ENCODE measurements around the gene XCR1.

Gene XCR1

GRCh38 chr3:46025139-46025538, 2.1 kb downstream of the XCR1 start:
- Histone ChIP-seq H3K9me3 (ENCODE audit: control insufficient read depth, insufficient read depth, low read length) (peaks cover 11% of the 10 kb centered on the region), H3K9ac (ENCODE audit: low read depth, low read length) (no peak overlapping the region), H3K4me1 (ENCODE audit: insufficient read depth, low read length) (no peaks in the 10 kb centered on the region), H3K36me3 (ENCODE audit: insufficient read depth, low read length) (no peaks in the 10 kb centered on the region)

GRCh38 chr3:46024131-46024530, 3.2 kb downstream of the XCR1 start:
- Histone ChIP-seq H3K36me3 (ENCODE audit: insufficient read depth, low read length) (no peaks in the 10 kb centered on the region), H3K9me3 (ENCODE audit: control insufficient read depth, insufficient read depth, low read length) (peaks cover 11% of the 10 kb centered on the region), H3K4me1 (ENCODE audit: insufficient read depth, low read length) (no peaks in the 10 kb centered on the region), H3K9ac (ENCODE audit: low read depth, low read length) (no peak overlapping the region)

- Histone ChIP-seq H3K4me1 (ENCODE audit: insufficient read depth, low read length) (no peaks in the 10 kb centered on the region), H3K9ac (ENCODE audit: low read depth, low read length) (no peak overlapping the region), H3K36me3 (ENCODE audit: insufficient read depth, low read length) (no peaks in the 10 kb centered on the region), H3K9me3 (ENCODE audit: control insufficient read depth, insufficient read depth, low read length) (peaks cover 9% of the 10 kb centered on the region)
These were observed 4.1 kb downstream of the XCR1 start for GRCh38 chr3:46022909-46023785.

GRCh38 chr3:46021516-46021915, 5.8 kb downstream of the XCR1 start:
- Histone ChIP-seq H3K4me1 (ENCODE audit: insufficient read depth, low read length) (no peaks in the 10 kb centered on the region), H3K9ac (ENCODE audit: low read depth, low read length) (no peak overlapping the region), H3K9me3 (ENCODE audit: control insufficient read depth, insufficient read depth, low read length) (peaks cover 4% of the 10 kb centered on the region; the same call in 1 of the 2 replicates), H3K36me3 (ENCODE audit: insufficient read depth, low read length) (no peaks in the 10 kb centered on the region)

- H3K9me3 ChIP-seq (ENCODE audit: control insufficient read depth, insufficient read depth, low read length), result peaks cover 4% of the 10 kb centered on the region; the same call in 1 of the 2 replicates
- H3K4me1 ChIP-seq (ENCODE audit: insufficient read depth, low read length), result no peaks in the 10 kb centered on the region
- no peak overlapping the region for H3K9ac ChIP-seq (ENCODE audit: low read depth, low read length)
- H3K36me3 ChIP-seq (ENCODE audit: insufficient read depth, low read length), result no peaks in the 10 kb centered on the region
These were observed 6.3 kb downstream of the XCR1 start for GRCh38 chr3:46020766-46021510.

- Histone ChIP-seq H3K4me1 (ENCODE audit: insufficient read depth, low read length) (no peaks in the 10 kb centered on the region), H3K36me3 (ENCODE audit: insufficient read depth, low read length) (no peaks in the 10 kb centered on the region), H3K9ac (ENCODE audit: low read depth, low read length) (no peak overlapping the region), H3K9me3 (ENCODE audit: control insufficient read depth, insufficient read depth, low read length) (peaks cover 4% of the 10 kb centered on the region; the same call in 1 of the 2 replicates)
These were observed 7.6 kb downstream of the XCR1 start for GRCh38 chr3:46019707-46020106.

GRCh38 chr3:46017720-46018119, 9.6 kb downstream of the XCR1 start:
- no peaks in the 10 kb centered on the region; the same call in 1 of the 2 replicates for H3K36me3 ChIP-seq (ENCODE audit: insufficient read depth, low read length)
- H3K9ac ChIP-seq (ENCODE audit: low read depth, low read length), result no peak overlapping the region
- no peaks in the 10 kb centered on the region for H3K9me3 ChIP-seq (ENCODE audit: control insufficient read depth, insufficient read depth, low read length)
- no peaks in the 10 kb centered on the region for H3K4me1 ChIP-seq (ENCODE audit: insufficient read depth, low read length)

GRCh38 chr3:46013316-46014094, 13.8 kb downstream of the XCR1 start:
- H3K9me3 ChIP-seq (ENCODE audit: control insufficient read depth, insufficient read depth, low read length), result no peaks in the 10 kb centered on the region
- H3K36me3 ChIP-seq (ENCODE audit: insufficient read depth, low read length), result no peaks in the 10 kb centered on the region; the same call in 1 of the 2 replicates
- H3K4me1 ChIP-seq (ENCODE audit: insufficient read depth, low read length), result no peaks in the 10 kb centered on the region
- no peak overlapping the region for H3K9ac ChIP-seq (ENCODE audit: low read depth, low read length)

- Histone ChIP-seq H3K9me3 (ENCODE audit: control insufficient read depth, insufficient read depth, low read length) (no peaks in the 10 kb centered on the region), H3K9ac (ENCODE audit: low read depth, low read length) (no peak overlapping the region), H3K36me3 (ENCODE audit: insufficient read depth, low read length) (no peaks in the 10 kb centered on the region; the same call in 1 of the 2 replicates), H3K4me1 (ENCODE audit: insufficient read depth, low read length) (0 out of 2 replicates have a peak, but pooled peaks cover 2% of the 10 kb centered on the region)
These were observed 15.0 kb downstream of the XCR1 start for GRCh38 chr3:46012246-46012645.

GRCh38 chr3:46010519-46011113, 16.7 kb downstream of the XCR1 start:
- Histone ChIP-seq H3K9me3 (ENCODE audit: control insufficient read depth, insufficient read depth, low read length) (no peaks in the 10 kb centered on the region), H3K36me3 (ENCODE audit: insufficient read depth, low read length) (no peaks in the 10 kb centered on the region; the same call in 1 of the 2 replicates), H3K9ac (ENCODE audit: low read depth, low read length) (no peak overlapping the region), H3K4me1 (ENCODE audit: insufficient read depth, low read length) (peaks cover 13% of the 10 kb centered on the region; the same call in 1 of the 2 replicates)

- Histone ChIP-seq H3K9ac (ENCODE audit: low read depth, low read length) (no peak overlapping the region), H3K9me3 (ENCODE audit: control insufficient read depth, insufficient read depth, low read length) (no peaks in the 10 kb centered on the region), H3K36me3 (ENCODE audit: insufficient read depth, low read length) (no peaks in the 10 kb centered on the region), H3K4me1 (ENCODE audit: insufficient read depth, low read length) (peaks cover 13% of the 10 kb centered on the region; the same call in 1 of the 2 replicates)
These were observed 19.2 kb downstream of the XCR1 start for GRCh38 chr3:46008058-46008457.

- Histone ChIP-seq H3K36me3 (ENCODE audit: insufficient read depth, low read length) (no peaks in the 10 kb centered on the region; the same call in 1 of the 2 replicates), H3K4me1 (ENCODE audit: insufficient read depth, low read length) (peaks cover 13% of the 10 kb centered on the region; the same call in 1 of the 2 replicates), H3K9me3 (ENCODE audit: control insufficient read depth, insufficient read depth, low read length) (no peaks in the 10 kb centered on the region), H3K9ac (ENCODE audit: low read depth, low read length) (no peak overlapping the region)
These were observed 20.0 kb downstream of the XCR1 start for GRCh38 chr3:46007280-46007679.

- H3K9me3 ChIP-seq (ENCODE audit: control insufficient read depth, insufficient read depth, low read length), result no peaks in the 10 kb centered on the region
- H3K36me3 ChIP-seq (ENCODE audit: insufficient read depth, low read length), result no peaks in the 10 kb centered on the region; the same call in 1 of the 2 replicates
- H3K4me1 ChIP-seq (ENCODE audit: insufficient read depth, low read length), result peaks cover 13% of the 10 kb centered on the region; the same call in 1 of the 2 replicates
- H3K9ac ChIP-seq (ENCODE audit: low read depth, low read length), result no peak overlapping the region
These were observed 20.8 kb downstream of the XCR1 start for GRCh38 chr3:46006238-46007032.

Measured in ES-I3 (cell line).